DLD1 (cell line): ENCODE measurements around the gene CROCC.

ENCODE experiments used
- in situ Hi-C: cut with HindIII; loops from 2 replicates; pipeline ENCODE4 v1.10.0; 2017; ENCODE audit warnings: low sequenced_read_pairs

The CROCC gene

GRCh38 chr1:17008208-17008855 is 86.6 kb downstream of the CROCC start:
- in situ Hi-C loops = no loop called here

- in situ Hi-C loops = loop anchor here (5.0 kb wide), 1 partner anchor 37 kb away; no protein-coding TSS in a partner anchor
Observed at GRCh38 chr1:17009706-17010105, 88.0 kb downstream of the CROCC start.

GRCh38 chr1:17011092-17011438 is 89.3 kb downstream of the CROCC start:
- in situ Hi-C loops = loop anchor here (5.0 kb wide), 1 partner anchor 39 kb away; no protein-coding TSS in a partner anchor

GRCh38 chr1:17011439-17012307 is 89.9 kb downstream of the CROCC start, which contains the start of gene ATP13A2:
Gene ATP13A2 (minus strand): TSS chr1:17011928. CDS start chr1:17011738, 190 bp downstream.
- in situ Hi-C loops = loop anchor here (5.0 kb wide), 1 partner anchor 39 kb away; no protein-coding TSS in a partner anchor

GRCh38 chr1:17012775-17013490 is 91.2 kb downstream of the CROCC start:
- in situ Hi-C loops = loop anchor here (5.0 kb wide), 1 partner anchor 41 kb away; no protein-coding TSS in a partner anchor

GRCh38 chr1:17013491-17014320 is 92.0 kb downstream of the CROCC start:
- in situ Hi-C loops = loop anchor here (5.0 kb wide), 1 partner anchor 41 kb away; no protein-coding TSS in a partner anchor

- in situ Hi-C loops = loop anchor here (5.0 kb wide), 1 partner anchor 43 kb away; no protein-coding TSS in a partner anchor
Observed at GRCh38 chr1:17014671-17015567, 93.2 kb downstream of the CROCC start.

- in situ Hi-C loops = no loop called here
Observed at GRCh38 chr1:17016317-17016661, 94.6 kb downstream of the CROCC start.

- in situ Hi-C loops = no loop called here
Observed at GRCh38 chr1:17017435-17017834, 95.7 kb downstream of the CROCC start.

GRCh38 chr1:17018849-17019248 is 97.1 kb downstream of the CROCC start:
- in situ Hi-C loops = no loop called here

GRCh38 chr1:17020502-17020901 is 98.8 kb downstream of the CROCC start:
- in situ Hi-C loops = no loop called here

GRCh38 chr1:17021896-17022295 is 100.2 kb downstream of the CROCC start:
- in situ Hi-C loops = no loop called here
